Stimulated activated CD8-positive, alpha-beta memory T cell treated with anti-CD3 and anti-CD28 coated beads, Interleukin-12 subunit alpha, Interleukin-12 subunit beta, amount 100 ng/mL, for 24 hours (primary cell): ENCODE data around the gene DYNLT1.

Source experiments
- DNase-seq: peaks from one replicate; pipeline ENCODE4 v3.0.0-alpha.2; 2020; ENCODE audit errors: extremely low read depth

The DYNLT1 gene

GRCh38 chr6:158603261-158604047 lies 41.1 kb downstream of the DYNLT1 start:
- DNase-seq, result no peak

GRCh38 chr6:158599635-158600034 lies 44.9 kb downstream of the DYNLT1 start:
- no peak for DNase-seq

GRCh38 chr6:158597565-158597964 lies 47.0 kb downstream of the DYNLT1 start:
- DNase-seq, result no peak

- DNase-seq, result no peak
These were observed 47.7 kb downstream of the DYNLT1 start for GRCh38 chr6:158596861-158597260.

- no peak for DNase-seq
These were observed 49.3 kb downstream of the DYNLT1 start for GRCh38 chr6:158595223-158595622.

GRCh38 chr6:158593670-158594069 lies 50.9 kb downstream of the DYNLT1 start:
- no peak for DNase-seq

- DNase-seq, result no peak
These were observed 52.7 kb downstream of the DYNLT1 start for GRCh38 chr6:158591810-158592209.

- no peak for DNase-seq
These were observed 53.3 kb downstream of the DYNLT1 start for GRCh38 chr6:158591134-158591809.

GRCh38 chr6:158589366-158589765 lies 55.2 kb downstream of the DYNLT1 start:
- DNase-seq, result no peak

GRCh38 chr6:158586652-158587051 lies 57.9 kb downstream of the DYNLT1 start:
- no peak for DNase-seq
